Type B pancreatic cell (in vitro differentiated cells): ENCODE data around the gene GNL2. TPM values are rescaled to one million over a fixed set of nuclear protein-coding genes. Genes with fewer than 3 reads are reported as not detected.

Experiments
- DNase-seq: peaks from one replicate; pipeline ENCODE4 v3.0.0; 2021; ENCODE audit warnings: mixed read lengths; ENCODE audit not compliant: unreplicated experiment; ENCODE audit errors: extremely low spot score
- H3K27ac Mint-ChIP-seq: 2 replicates; pipeline ENCODE4 v1.8.0; 2021; ENCODE audit warnings: mild to moderate bottlenecking, mixed read lengths
- H3K27me3 Mint-ChIP-seq: 2 replicates; pipeline ENCODE4 v1.8.0; 2021; ENCODE audit warnings: mixed read lengths
- H3K36me3 Mint-ChIP-seq: 2 replicates; pipeline ENCODE4 v1.8.0; 2021; ENCODE audit warnings: mixed read lengths
- H3K4me1 Mint-ChIP-seq: one replicate; pipeline ENCODE4 v1.8.0; 2021; ENCODE audit warnings: mixed read lengths; ENCODE audit not compliant: unreplicated experiment
- H3K4me3 Mint-ChIP-seq: 2 replicates; pipeline ENCODE4 v1.8.0; 2021; ENCODE audit warnings: mild to moderate bottlenecking, mixed read lengths
- H3K9me3 Mint-ChIP-seq: 2 replicates; pipeline ENCODE4 v1.8.0; 2021; ENCODE audit warnings: mixed read lengths
- total RNA-seq: library from RNA; stranded (reverse); gene quantifications from 2 replicates; pipeline ENCODE4 v1.2.1, GENCODE V29; 2021; ENCODE audit warnings: low replicate concordance
- TF ChIP-seq, protein P1 (sequence below): fragments of 200-600 bp; sonication (generic); conservative IDR thresholded peaks from 2 replicates; pipeline ENCODE4 v1.5.0; 2021; ENCODE audit warnings: antibody characterized with exemption, mild to moderate bottlenecking

GNL2 gene
- total RNA-seq, 1 donor from 2014 or later: 55.1 TPM

- Mint-ChIP-seq H3K27ac (no peak overlapping the region), H3K4me1 (no peaks in the 10 kb centered on the region), H3K9me3 (no peaks in the 10 kb centered on the region), H3K27me3 (no peaks in the 10 kb centered on the region), H3K36me3 (peaks cover 36% of the 10 kb centered on the region), H3K4me3 (no peak overlapping the region)
- no peak for DNase-seq
- TF ChIP-seq, protein P1, sequence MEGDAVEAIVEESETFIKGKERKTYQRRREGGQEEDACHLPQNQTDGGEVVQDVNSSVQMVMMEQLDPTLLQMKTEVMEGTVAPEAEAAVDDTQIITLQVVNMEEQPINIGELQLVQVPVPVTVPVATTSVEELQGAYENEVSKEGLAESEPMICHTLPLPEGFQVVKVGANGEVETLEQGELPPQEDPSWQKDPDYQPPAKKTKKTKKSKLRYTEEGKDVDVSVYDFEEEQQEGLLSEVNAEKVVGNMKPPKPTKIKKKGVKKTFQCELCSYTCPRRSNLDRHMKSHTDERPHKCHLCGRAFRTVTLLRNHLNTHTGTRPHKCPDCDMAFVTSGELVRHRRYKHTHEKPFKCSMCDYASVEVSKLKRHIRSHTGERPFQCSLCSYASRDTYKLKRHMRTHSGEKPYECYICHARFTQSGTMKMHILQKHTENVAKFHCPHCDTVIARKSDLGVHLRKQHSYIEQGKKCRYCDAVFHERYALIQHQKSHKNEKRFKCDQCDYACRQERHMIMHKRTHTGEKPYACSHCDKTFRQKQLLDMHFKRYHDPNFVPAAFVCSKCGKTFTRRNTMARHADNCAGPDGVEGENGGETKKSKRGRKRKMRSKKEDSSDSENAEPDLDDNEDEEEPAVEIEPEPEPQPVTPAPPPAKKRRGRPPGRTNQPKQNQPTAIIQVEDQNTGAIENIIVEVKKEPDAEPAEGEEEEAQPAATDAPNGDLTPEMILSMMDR: no peak
These were observed 20.8 kb downstream of the GNL2 start for GRCh38 chr1:37574834-37575480.

- Mint-ChIP-seq H3K4me1 (no peaks in the 10 kb centered on the region), H3K36me3 (peaks cover 33% of the 10 kb centered on the region), H3K4me3 (no peak overlapping the region), H3K27me3 (no peaks in the 10 kb centered on the region), H3K27ac (no peak overlapping the region), H3K9me3 (no peaks in the 10 kb centered on the region)
- TF ChIP-seq, protein P1: no peak
- DNase-seq: no peak
These were observed 25.0 kb downstream of the GNL2 start for GRCh38 chr1:37570528-37571334.

GRCh38 chr1:37567023-37567422 lies 28.7 kb downstream of the GNL2 start:
- no peak overlapping the region for H3K4me3 Mint-ChIP-seq
- H3K9me3 Mint-ChIP-seq: no peaks in the 10 kb centered on the region
- H3K27ac Mint-ChIP-seq: no peak overlapping the region
- H3K4me1 Mint-ChIP-seq: no peaks in the 10 kb centered on the region
- no peaks in the 10 kb centered on the region for H3K27me3 Mint-ChIP-seq
- no peak for DNase-seq
- TF ChIP-seq, protein P1: no peak
- H3K36me3 Mint-ChIP-seq: peaks cover 24% of the 10 kb centered on the region

DNA sequence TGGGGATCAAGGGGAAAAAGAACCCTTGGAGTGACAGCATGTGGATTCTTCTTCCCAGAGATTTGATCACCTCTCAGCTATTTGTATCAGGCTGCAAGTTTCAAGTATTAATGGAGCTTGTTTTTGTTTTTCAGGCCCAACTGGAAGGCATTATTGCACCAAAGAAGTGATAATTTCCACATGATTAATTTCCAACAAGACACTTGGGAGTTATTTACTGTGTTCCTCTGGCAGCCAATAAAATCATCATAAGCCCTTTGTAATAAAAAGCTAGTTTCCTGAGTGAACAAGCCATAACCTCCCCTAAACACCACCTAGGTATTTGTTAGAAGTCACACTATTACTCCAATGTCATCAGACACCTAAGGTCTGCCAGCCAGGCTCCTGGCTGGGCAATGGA lies 30.8 kb downstream of the GNL2 start:
- Mint-ChIP-seq H3K36me3 (peaks cover 13% of the 10 kb centered on the region), H3K4me1 (no peaks in the 10 kb centered on the region), H3K9me3 (no peaks in the 10 kb centered on the region), H3K27me3 (no peaks in the 10 kb centered on the region), H3K4me3 (no peak overlapping the region), H3K27ac (no peak overlapping the region)
- no peak for DNase-seq
- TF ChIP-seq, protein P1: no peak

GRCh38 chr1:37562984-37563383 lies 32.8 kb downstream of the GNL2 start:
- H3K27ac Mint-ChIP-seq: no peak overlapping the region
- TF ChIP-seq, protein P1: no peak
- H3K36me3 Mint-ChIP-seq: peaks cover 8% of the 10 kb centered on the region
- H3K4me3 Mint-ChIP-seq: no peak overlapping the region
- H3K9me3 Mint-ChIP-seq: no peaks in the 10 kb centered on the region
- DNase-seq: no peak
- peaks cover 6% of the 10 kb centered on the region for H3K4me1 Mint-ChIP-seq
- H3K27me3 Mint-ChIP-seq: no peaks in the 10 kb centered on the region
